Suppressor macrophage treated with lipopolysaccharide for 1 hour (primary cell): Measurements from ENCODE around the gene RBM18.

Experiments used
- DNase-seq, 3 donors: peaks; one replicate each; pipeline ENCODE4 v3.0.0-alpha.2; 2020 to 2022

RBM18 gene, protein sequence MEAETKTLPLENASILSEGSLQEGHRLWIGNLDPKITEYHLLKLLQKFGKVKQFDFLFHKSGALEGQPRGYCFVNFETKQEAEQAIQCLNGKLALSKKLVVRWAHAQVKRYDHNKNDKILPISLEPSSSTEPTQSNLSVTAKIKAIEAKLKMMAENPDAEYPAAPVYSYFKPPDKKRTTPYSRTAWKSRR

DNA sequence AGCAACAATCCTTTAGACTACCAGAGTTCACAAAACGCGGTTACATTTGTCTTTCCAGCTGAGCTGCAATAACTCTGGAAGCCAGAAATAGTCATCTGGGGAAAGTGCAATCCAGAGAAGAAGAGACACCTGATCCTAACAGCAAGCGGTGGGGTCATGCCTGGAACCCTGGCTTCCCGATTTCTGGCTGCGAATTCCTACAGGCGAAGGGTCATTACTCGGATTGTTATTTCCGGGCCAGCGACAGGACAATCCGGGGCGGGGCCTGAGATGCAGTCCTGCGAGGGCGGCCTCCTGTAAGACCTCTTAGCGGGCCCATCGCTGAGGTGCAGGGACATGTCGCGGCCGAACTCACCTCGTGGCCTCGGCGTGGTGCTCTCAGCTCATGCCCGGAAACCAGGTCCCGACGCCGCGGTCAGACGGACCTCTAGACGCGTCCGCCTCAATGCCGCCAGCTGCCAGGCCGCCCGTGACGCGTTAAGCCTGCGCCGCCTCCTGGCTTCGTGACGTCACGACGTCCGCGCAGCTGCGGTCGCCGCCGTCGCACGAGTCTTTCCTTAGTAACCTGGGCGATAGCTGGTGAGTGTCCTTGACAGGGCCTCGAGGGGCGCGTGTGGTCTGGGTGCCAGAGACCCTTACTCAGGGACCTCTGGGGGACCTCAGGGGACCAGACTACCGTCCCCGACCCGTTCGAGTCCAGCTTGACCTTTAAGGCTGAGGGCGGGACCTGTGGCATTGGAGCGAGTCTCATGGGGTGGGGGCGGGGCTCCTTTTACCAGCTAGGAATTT is at the start of gene RBM18, which contains the start of gene MRRF:
Gene RBM18 (minus strand): TSS at position 481 of the 789 bp plus-strand sequence. CDS start 3,348 bp downstream, outside the sequence.
Gene MRRF (plus strand): TSS at position 523 of the 789 bp plus-strand sequence. CDS start 6,010 bp downstream, outside the sequence.
- DNase-seq, result peak; percentile 91 to 96 (median 95)

DNA sequence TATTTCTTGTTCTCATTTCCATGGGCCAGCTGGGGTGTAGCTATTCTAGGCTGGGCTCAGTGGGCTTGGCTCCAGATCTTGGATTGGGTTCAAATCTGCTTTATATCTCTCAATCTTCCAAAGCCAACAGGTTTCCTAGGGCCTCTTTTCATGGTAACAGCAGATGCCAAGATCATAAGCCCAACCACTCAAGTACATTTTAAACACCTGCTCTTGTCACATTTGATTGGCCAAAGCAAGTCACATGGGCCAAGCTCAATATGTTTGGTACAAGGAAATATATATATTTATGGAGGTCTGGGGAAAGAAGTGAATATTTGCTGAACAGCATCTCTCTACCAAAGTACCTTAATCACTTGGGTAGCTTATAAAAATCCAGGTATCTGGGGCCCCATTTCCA is 49.5 kb upstream of the RBM18 start:
- DNase-seq, result no peak

DNA sequence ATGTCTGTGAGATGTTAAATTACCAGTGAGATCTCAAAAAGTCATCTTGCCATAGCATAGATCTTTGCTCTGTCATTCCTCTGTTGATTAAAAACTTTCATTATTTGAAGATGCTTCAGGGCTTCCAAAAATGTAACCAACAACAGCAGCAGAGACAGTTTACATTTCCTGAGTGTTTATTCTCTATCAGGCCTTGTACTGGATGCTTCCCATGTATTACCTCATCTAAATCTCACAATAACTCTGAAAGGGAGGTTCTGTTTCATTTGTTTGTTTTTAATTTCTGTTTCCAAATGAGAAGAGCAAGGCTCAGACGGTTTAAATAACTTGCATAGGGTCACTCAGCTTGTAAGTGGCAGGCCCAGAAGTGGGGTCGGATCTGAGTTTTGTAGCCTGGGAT is 45.2 kb upstream of the RBM18 start:
- DNase-seq, result no peak

DNA sequence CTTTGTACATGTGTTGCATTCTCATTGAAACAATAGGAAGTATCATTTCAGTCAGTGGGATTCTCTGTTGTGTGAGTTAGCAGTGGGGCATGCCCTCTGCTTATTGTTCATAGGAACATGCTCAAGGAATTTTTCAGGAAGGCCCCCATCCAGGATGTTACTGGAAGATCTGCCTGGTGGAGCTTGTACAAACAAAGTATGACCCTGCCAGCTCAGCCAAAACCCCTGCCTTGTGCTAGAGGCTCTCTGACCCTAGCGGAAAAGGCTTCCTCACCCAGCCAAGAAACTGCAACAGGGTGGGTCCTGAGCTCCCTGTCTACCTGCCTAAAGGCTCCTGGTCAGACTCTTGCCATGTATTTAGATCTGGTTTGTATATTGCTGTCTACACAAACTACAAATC is 43.3 kb upstream of the RBM18 start:
- DNase-seq, result no peak

DNA sequence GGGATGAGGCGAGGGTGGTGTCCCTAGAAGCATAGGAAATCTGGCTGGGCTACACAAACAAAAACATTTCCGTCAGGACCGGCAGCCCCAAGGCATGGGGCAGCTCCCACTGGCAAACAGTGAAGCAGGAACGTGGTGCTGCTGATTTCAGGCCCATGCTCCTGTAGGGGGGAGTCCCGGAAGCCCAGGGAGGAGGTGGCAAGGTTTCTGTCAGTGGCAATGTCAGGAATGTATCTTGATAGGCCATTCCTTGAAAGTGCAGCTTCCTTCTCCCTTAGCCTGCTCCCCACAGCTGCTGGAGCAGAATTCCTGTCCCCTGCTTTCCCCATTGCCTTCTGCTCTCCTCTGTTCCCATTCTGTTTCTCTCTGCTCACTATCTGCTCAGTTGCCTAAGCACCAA is 42.4 kb upstream of the RBM18 start:
- no peak for DNase-seq

DNA sequence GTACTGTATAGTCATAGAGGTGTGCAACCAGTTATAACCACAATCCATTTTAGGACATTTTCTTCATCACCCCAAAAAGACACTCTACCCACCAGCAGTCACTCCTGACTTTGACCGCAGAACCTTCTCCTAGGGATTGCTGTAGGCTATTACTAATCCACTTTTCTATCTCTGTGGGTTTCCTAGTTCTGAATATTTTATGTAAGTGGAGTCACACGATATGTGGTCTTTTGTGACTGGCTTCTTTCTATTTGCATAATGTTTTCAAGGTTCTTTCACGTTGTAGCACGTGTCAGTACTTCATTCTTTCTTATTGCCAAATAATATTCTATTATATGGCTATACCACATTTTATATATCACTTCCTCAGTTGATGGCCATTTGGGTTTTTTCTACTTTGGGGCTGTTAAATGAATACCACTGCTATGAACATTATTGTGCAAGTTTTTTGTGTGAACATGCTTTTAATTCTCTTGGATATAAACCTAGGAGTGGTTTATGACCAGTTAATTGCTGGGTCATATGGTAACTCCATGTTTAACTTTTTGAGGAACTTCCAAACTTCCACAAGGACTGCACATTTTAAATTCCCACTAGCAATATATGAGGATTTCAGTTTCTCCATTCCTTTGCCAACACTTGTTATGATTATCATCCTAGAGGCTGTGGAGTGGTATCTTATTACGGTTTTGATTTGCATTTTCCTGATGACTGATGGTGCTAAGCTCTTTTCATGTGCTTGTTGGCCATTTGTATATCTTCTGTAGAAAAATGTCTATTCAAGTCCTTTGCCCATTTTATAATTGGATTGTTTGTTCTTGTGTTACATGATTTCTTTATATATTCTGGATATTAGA is 37.8 kb upstream of the RBM18 start:
- DNase-seq, result no peak

DNA sequence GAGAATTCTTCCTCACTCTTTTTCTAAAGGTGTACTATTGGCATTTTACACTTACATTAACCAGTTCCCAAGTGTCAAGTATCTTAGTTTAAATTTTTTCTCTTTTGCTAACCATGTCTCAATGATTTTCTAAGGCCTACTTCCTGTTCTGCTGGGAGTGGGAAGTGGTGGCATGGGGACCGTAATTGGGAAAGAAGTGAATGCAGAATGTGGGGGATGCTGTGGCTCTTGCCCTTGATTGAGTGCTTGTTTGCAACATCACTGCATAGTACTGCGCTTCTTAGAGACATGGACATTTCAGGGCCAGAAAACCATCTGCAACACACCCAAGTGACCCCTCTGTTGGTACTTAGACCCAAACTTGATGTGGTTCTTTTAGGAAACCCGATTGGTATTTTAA is 32.9 kb upstream of the RBM18 start:
- peak; percentile 71 to 72 (median 72) for DNase-seq

DNA sequence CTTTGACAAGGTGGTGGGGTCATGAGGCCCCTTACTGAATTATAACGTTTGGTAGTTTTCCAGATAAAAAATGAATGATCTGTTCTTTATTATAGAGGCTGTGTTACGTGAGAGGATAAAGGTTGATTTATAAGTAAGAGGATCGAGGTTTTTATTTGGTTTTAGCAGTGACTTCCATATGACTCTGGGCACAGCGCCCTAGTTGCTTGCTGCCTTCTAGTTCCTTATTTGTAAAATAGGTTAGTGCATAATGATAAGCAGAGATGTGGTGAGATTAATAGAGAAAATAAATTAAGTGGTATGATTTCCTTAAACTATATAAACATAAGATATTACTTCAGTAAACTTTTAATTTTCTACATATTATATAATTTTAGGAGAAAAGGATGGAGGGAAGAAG is 29.9 kb upstream of the RBM18 start:
- no peak for DNase-seq

DNA sequence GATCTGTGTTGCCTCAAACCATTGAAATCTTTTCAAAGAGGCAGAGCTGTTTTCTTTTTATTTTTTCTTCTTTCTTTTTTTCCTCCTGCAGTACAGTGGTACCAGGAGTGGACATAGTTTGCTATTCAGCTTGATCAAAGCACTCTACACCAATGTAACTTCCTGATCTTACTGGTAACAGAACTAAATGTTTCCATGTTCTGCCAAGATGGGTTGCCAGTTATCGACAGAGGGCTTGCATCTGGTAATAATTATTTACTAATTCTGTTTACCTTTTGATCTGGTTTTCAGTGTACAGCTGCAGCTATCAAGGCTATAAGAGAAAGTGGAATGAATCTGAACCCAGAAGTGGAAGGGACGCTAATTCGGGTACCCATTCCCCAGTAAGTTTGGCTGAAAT is 26.8 kb upstream of the RBM18 start:
- no peak for DNase-seq

DNA sequence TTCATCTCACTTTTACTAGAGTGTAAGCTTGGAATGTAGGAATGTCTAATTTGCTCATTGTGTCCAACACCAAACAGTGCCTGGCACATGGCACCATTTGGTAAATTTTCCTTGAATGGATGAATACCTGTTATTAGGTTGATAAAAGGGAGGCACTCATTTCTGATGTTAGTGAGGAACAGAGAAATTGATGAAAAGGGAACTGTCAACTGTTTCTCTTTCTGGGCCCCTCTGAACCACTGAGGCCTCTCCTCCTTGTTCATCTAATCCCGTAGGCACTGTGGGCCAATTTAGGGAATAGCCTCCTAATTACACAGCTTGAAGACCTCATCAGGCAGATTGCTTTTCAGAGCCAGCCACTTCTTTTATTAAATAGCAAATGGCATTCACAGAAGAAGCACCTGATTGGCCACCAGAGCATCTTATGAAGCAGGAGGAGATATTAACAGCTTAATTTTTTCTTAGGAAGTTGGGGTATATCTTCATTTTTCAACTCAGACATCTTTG is 22.6 kb upstream of the RBM18 start:
- DNase-seq, result no peak

DNA sequence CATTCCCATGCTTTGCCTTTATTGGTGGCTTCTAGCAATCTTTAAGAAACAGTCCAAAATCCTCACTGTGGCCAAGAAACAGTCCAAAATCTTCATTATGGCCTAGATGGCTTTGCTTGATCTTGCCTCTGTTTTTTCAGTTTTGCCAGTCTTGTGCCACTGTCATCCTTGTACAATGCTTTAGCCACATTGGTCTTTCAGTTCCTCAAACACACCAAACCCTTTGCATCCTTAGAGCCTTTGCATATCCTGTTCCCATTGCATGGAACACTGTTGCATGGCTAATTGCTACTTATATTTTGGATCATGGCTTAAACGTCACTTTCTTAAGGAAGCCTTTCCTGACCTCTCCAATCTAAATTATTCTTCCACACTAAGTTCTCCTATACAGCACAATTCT is 22.1 kb upstream of the RBM18 start:
- peak in 1 of 3 donors; percentile 7 for DNase-seq

DNA sequence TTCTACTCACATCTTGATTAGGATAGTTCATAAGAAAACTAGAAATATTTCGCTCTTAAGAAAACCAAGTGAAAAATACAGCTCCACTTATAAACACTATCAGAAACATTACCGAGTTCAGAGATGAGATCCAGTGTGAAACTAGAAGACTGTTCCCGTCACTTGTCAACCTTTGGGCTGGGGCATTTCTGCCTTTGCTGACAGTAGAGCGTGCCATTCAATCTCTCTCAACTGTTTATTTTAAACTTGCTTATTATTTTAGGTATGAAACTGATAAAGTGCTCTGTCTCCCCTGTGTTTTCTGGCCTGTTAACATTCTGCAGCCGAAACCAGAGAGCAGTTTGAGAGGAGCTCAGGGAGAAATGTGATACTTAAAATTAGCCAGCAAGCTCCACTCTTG is 16.7 kb upstream of the RBM18 start:
- DNase-seq, result no peak

DNA sequence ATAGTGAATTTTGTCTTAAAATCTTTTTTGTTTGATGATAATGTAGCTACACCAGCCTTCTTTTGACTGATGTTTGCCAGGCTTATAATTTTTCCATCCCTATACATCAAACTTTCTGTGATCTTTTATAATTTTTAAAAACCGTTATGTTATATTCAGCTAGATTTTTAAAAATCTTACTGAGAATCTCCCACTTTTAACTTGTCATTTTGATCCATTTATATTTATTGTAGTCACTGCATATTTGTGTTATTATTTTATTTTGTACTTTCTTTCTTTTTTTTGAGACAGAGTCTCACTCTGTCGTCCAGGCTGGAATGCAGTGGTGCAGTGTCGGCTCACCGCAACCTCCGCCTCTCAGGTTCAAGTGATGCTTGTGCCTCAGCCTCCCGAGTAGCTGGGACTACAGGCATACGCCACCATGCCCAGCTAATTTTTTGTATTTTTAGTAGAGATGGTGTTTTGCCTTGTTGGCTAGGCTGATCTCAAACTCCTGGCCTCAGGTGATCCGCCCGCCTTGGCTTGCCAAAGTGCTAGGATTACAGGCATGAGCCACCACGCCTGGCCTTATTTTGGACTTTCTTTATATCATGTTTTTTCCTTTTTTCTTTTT is 12.8 kb upstream of the RBM18 start:
- DNase-seq, result no peak

DNA sequence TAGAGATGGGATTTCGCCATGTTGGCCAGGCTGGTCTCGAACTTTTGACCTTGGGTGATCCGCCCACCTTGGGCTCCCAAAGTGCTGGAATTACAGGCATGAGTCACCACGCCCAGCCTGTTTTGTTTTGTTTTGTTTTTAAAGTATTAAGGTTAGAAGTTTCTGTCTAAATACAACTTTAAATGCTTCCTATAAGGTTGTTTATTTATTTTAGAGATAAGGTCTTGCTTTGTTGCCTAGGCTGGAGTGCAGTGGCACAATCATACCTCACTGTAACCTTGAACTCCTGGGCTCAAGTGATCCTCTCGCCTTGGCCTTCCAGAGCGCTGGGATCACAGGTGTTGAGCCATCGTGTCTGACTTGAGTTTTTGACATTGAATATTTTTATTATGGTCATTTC is 11.5 kb upstream of the RBM18 start:
- DNase-seq, result no peak

DNA sequence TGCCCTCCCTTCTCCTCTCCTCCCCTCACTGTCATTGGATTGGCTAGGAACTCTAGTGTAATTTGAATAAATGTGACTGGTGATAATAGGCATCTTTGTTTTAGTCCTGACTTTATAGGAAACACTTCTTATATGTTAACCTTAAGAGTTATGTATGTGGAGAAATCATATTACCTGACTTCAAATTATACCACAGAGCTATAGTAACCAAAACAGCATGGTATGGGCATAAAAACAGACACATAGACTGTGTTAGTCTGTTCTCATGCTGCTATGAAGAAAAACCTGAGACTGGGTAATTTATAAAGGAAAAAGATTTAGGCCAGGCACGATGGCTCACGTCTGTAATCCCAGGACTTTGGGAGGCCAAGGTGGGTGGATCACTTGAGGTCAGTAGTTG is 9.4 kb upstream of the RBM18 start:
- DNase-seq, result no peak

DNA sequence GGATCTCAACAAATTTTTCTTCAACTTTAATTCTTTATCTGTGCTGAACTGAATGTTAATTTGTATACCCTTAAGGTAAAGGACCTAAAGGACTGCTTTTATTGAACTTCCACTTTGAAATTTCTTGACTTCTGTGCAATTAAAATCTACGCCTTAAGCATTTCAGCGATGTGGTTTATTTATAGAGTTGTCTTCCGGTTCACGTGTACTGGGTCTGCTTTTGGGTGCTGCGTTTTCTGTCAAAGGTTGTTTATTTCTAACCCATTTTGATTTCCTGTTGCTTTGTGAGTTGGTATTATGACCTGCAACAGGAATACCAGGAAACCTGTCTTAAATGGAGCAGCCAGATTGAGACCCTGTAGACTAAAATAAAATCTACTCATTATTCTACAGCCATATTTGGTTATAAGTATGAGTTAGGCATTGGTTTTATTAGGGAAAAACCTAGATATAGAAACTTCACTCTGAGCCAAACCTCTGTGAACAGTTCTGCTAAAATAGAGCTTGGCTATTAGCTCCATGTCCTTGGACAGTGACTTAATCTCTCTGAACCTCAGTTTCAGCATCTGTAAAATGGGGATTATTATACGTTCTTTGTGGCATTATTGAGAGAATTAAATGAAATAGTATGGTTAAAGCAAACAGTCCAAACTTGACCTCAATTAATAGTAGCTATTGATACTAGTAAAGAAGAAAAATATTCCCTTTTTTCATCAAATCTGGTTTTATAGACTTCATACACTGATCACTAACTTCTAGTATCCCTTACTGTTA is 3.6 kb upstream of the RBM18 start:
- DNase-seq, result no peak

DNA sequence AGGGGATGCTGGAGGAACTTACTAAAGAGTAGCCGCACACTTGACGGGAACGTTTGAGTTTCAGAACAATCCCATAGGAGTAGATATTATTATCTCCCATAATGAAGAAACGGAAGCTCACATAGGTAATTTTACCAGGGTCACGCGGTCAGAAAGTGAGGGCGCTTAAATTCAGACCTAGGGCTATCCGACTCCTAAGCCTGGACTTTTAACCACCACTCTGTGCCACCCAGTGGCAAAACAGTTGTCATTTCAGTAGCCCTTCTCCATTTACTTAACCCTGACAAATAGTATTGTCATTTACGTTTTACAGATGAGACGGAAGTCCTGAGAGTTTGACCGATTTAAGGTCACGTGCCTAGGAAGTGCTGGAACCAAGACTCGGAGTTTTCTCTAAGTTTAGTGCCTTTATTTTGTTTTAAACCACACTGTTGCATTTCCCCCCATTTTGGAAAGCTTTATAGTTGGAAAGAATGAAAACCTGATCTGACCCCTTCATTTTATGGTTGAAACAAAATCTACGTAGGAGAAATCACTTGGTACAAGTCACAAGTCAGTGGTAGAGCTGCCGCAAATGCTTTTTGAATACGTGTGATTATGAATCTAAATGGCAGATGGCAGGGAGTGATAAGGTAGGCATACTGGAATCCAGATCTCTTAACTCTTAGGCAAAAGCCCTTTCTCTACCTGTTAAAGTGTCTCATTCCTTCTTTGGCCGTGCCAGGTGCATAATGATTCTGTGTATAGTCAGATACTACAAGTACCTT is 692 bp upstream of the RBM18 start:
- DNase-seq, result peak; percentile 57 to 75 (median 70)

DNA sequence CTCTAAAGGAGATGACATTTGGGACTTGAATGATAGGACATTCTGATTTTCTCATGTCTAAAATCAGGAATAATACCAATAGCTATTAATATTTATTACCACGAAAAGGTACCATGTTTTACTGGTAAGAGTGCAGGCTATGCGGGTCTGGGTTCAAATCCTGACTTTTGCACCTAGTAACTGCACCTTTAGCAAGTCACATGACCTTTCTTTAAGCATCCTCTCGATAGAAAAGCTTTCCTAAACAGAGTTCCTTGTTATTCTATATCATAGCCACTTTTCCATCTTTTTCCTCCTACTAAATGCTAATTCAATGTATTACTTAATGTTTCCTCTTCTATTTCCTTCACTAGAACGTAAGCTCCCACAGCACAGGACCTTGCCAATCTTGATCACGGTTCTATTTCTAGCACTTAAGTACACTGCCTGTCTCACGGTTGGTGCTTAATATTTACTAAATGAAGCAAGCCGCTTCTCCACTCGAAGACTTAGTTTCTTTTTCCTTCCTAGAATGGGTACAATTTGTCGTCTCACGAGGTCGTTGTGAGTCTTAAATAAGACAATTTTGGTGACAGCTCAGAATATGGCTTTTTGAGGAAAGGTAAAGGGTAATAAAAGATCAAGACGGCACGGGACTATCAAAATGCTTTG is 816 bp downstream of the RBM18 start:
- DNase-seq, result peak; percentile 21 to 48 (median 30)

DNA sequence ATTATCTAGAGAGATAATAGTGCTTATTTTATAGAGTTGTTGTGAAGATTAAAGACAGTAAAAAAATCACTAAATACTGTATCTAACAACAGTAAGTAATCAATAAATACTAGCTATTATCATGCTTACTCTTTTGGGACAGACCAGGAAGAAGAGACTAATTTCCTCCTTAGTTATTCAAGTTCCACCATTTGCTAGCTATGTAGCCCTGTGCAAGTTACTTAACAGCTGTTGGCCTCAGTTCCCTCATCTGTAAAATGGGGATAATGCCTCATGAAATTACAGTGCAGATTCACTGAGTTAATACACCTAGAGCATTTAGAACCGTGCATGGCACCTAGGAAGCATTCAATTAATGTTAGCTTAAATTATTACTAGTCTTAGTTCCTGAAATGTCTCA is 2.6 kb downstream of the RBM18 start:
- DNase-seq, result no peak

DNA sequence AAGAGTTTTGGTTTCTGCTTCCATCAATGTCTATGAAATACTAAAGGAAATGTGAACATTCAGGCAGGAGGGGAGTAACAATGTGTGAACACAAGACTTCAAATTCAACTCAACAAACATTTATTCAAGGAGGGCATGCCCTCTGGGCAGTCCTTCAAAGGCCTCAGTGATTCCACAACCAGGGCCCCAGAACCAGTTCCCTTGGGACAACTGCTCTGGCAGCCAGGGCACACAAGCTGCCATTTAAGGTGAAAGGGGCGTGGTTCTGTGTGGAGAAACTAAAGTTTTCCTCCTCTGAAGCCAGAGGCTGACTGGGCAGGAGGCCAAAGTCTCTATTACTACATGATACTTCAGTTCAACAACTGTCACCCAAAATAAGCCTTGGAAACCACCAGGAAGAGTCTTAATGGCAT is 3.2 kb downstream of the RBM18 start:
- no peak for DNase-seq
